Fibroblast of lung (primary cell): Measurements from ENCODE around the gene GLRB.

ENCODE experiments used
- EZH2 ChIP-seq: IDR thresholded peaks from 2 replicates; pipeline ENCODE4 v1.5.1; 2012; ENCODE audit warnings: low read length, control low read depth, mild to moderate bottlenecking; ENCODE audit errors: missing control alignments
- TF ChIP-seq, protein P1 (sequence below), 2 donors: IDR thresholded peaks in 1 of 2; conservative IDR thresholded peaks in 1 of 2; 1 replicate in 1 of 2; 2 replicates in 1 of 2; pipeline ENCODE4 v1.5.1; 2011 to 2012; ENCODE audit warnings: low read length in 2 of 2, control low read depth in 1 of 2, inconsistent platforms in 1 of 2, low read depth in 1 of 2, mild to moderate bottlenecking in 1 of 2

DNA sequence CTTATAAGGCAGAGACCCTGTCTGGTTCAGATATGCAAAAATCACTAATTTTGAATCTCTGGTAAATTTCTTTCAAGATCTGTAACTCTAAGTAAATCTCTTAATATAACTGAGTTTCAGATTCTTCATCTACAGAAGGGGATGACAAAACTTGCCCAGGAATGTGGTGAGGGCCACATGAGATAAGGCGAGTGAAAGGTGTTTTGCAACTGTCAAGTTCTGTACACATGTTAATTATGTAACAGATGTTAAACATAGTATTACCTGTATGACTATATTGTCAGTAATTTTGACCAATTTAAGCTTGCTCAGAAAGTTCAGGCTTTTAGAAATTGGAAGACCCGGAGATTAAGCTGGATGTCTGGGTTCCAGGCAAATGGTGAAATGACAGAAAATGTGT is 549 bp upstream of the GLRB start:
- TF ChIP-seq, protein P1, sequence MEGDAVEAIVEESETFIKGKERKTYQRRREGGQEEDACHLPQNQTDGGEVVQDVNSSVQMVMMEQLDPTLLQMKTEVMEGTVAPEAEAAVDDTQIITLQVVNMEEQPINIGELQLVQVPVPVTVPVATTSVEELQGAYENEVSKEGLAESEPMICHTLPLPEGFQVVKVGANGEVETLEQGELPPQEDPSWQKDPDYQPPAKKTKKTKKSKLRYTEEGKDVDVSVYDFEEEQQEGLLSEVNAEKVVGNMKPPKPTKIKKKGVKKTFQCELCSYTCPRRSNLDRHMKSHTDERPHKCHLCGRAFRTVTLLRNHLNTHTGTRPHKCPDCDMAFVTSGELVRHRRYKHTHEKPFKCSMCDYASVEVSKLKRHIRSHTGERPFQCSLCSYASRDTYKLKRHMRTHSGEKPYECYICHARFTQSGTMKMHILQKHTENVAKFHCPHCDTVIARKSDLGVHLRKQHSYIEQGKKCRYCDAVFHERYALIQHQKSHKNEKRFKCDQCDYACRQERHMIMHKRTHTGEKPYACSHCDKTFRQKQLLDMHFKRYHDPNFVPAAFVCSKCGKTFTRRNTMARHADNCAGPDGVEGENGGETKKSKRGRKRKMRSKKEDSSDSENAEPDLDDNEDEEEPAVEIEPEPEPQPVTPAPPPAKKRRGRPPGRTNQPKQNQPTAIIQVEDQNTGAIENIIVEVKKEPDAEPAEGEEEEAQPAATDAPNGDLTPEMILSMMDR (conservative IDR thresholded peaks at IDR 0.05 in 1 of 2, IDR thresholded peaks at IDR 0.05 in 1 of 2; ENCODE audit: low read depth in 1 of 2, low read length in 2 of 2) = no peak
- TF ChIP-seq EZH2 = no peak
